HTR-8/SVneo (cell line): ENCODE results near the gene SOX4.

ENCODE experiments used
- DNase-seq: peaks from one replicate; pipeline ENCODE4 v3.0.0; 2011; ENCODE audit warnings: low spot score, mixed read lengths; ENCODE audit not compliant: insufficient read length
- FAIRE-seq: peaks from 2 replicates; lab custom pipeline; 2011; peaks lifted over from hg19 to GRCh38; lab: Jason Lieb, UNC

Gene SOX4

GRCh38 chr6:21592953-21593352 lies 598 bp upstream of the SOX4 start:
- DNase-seq (no peak), FAIRE-seq (no peak)

GRCh38 chr6:21593927-21594415 lies 420 bp downstream of the SOX4 start:
- DNase-seq (no peak), FAIRE-seq (no peak)

GRCh38 chr6:21594416-21595281 lies 1.1 kb downstream of the SOX4 start:
- FAIRE-seq: peak; percentile 69
- DNase-seq: no peak

- no peak for FAIRE-seq
- no peak for DNase-seq
Measured at GRCh38 chr6:21595285-21596144, 2.0 kb downstream of the SOX4 start.

- DNase-seq: no peak
- no peak for FAIRE-seq
Measured at GRCh38 chr6:21596145-21596948, 2.8 kb downstream of the SOX4 start.

- DNase-seq: no peak
- no peak for FAIRE-seq
Measured at GRCh38 chr6:21596949-21597682, 3.6 kb downstream of the SOX4 start.

- no peak for FAIRE-seq
- DNase-seq: no peak
Measured at GRCh38 chr6:21597801-21598673, 4.5 kb downstream of the SOX4 start.

- FAIRE-seq (no peak), DNase-seq (no peak)
Measured at GRCh38 chr6:21598674-21599023, 5.1 kb downstream of the SOX4 start.

GRCh38 chr6:21599051-21599696 lies 5.6 kb downstream of the SOX4 start:
- DNase-seq (no peak), FAIRE-seq (no peak)

GRCh38 chr6:21601339-21601923 lies 7.9 kb downstream of the SOX4 start:
- DNase-seq (no peak), FAIRE-seq (no peak)

GRCh38 chr6:21601932-21602390 lies 8.4 kb downstream of the SOX4 start:
- no peak for FAIRE-seq
- no peak for DNase-seq

GRCh38 chr6:21603082-21603952 lies 9.8 kb downstream of the SOX4 start:
- FAIRE-seq: no peak
- no peak for DNase-seq

GRCh38 chr6:21604081-21604480 lies 10.5 kb downstream of the SOX4 start:
- no peak for DNase-seq
- no peak for FAIRE-seq

GRCh38 chr6:21605166-21605565 lies 11.6 kb downstream of the SOX4 start:
- DNase-seq: no peak
- FAIRE-seq: no peak

- FAIRE-seq (no peak), DNase-seq (no peak)
Measured at GRCh38 chr6:21608601-21609000, 15.1 kb downstream of the SOX4 start.

- no peak for DNase-seq
- no peak for FAIRE-seq
Measured at GRCh38 chr6:21609881-21610329, 16.4 kb downstream of the SOX4 start.

- FAIRE-seq (no peak), DNase-seq (no peak)
Measured at GRCh38 chr6:21610341-21610740, 16.8 kb downstream of the SOX4 start.
